Loucy (cell line): ENCODE data around the gene COX17.

Experiments used
- H2AFZ ChIP-seq: fragments of 200-600 bp; sonication (generic); 2 replicates; pipeline ENCODE4 v1.6.0; 2016; ENCODE audit warnings: antibody characterized with exemption, mild to moderate bottlenecking, low read length, moderate library complexity
- H3F3A ChIP-seq: fragments of 200-600 bp; 2 replicates; pipeline ENCODE4 v1.6.0; 2016; ENCODE audit warnings: antibody characterized with exemption, low read depth, mild to moderate bottlenecking
- H3K27me3 ChIP-seq: fragments of 200-600 bp; sonication (generic); 2 replicates; pipeline ENCODE4 v1.6.1; 2014; ENCODE audit warnings: low read length, mild to moderate bottlenecking; ENCODE audit not compliant: insufficient read depth, poor library complexity, severe bottlenecking
- H3K36me3 ChIP-seq: fragments of 200-600 bp; sonication (generic); 2 replicates; pipeline ENCODE4 v1.6.1; 2016; ENCODE audit warnings: low read length; ENCODE audit not compliant: insufficient read depth
- H3K4me1 ChIP-seq: fragments of 200-600 bp; sonication (generic); 2 replicates; pipeline ENCODE4 v1.5.1; 2014; ENCODE audit warnings: low read length, mild to moderate bottlenecking; ENCODE audit not compliant: insufficient read depth, poor library complexity, severe bottlenecking
- H3K4me2 ChIP-seq: fragments of 200-600 bp; sonication (generic); 2 replicates; pipeline ENCODE4 v1.6.0; 2014; ENCODE audit warnings: antibody characterized with exemption, low read length, low read depth, mild to moderate bottlenecking; ENCODE audit not compliant: poor library complexity, severe bottlenecking
- H3K4me3 ChIP-seq: fragments of 200-600 bp; sonication (generic); 2 replicates; pipeline ENCODE4 v1.5.1; 2014; ENCODE audit warnings: low read length, mild to moderate bottlenecking, mixed read lengths; ENCODE audit not compliant: poor library complexity, severe bottlenecking
- H3K79me2 ChIP-seq: fragments of 200-600 bp; sonication (generic); 2 replicates; pipeline ENCODE4 v1.6.1; 2014; ENCODE audit warnings: low read length; ENCODE audit not compliant: insufficient read depth
- H3K9ac ChIP-seq: fragments of 200-600 bp; sonication (generic); 2 replicates; pipeline ENCODE4 v1.6.0; 2014; ENCODE audit warnings: mild to moderate bottlenecking, low read depth, low read length, moderate library complexity; ENCODE audit not compliant: poor library complexity, severe bottlenecking
- H3K9me2 ChIP-seq: fragments of 200-600 bp; sonication (generic); replicated peaks from 2 replicates; pipeline ENCODE4 v1.6.1; 2016; ENCODE audit warnings: low read depth, low read length, mixed read lengths
- H3K9me3 ChIP-seq: fragments of 200-600 bp; sonication (generic); 2 replicates; pipeline ENCODE4 v1.6.1; 2014; ENCODE audit warnings: mild to moderate bottlenecking, antibody characterized with exemption, low read length, low read depth; ENCODE audit not compliant: insufficient read depth
- H4K20me1 ChIP-seq: fragments of 200-600 bp; sonication (generic); 2 replicates; pipeline ENCODE4 v1.6.0; 2014; ENCODE audit warnings: antibody characterized with exemption, low read length, mild to moderate bottlenecking; ENCODE audit not compliant: insufficient read depth, poor library complexity, severe bottlenecking
- CTCF ChIP-seq: fragments of 200-600 bp; sonication (generic); conservative IDR thresholded peaks from 2 replicates; pipeline ENCODE4 v1.5.1; 2014; ENCODE audit warnings: mild to moderate bottlenecking, antibody characterized with exemption, low read length
- EZH2phosphoT487 ChIP-seq: fragments of 200-600 bp; IDR thresholded peaks from 2 replicates; pipeline ENCODE4 v1.6.1; 2018; ENCODE audit warnings: antibody characterized with exemption, mild to moderate bottlenecking, moderate library complexity, borderline replicate concordance

The COX17 gene

GRCh38 chr3:119642746-119643473 is 34.3 kb downstream of the COX17 start:
- Histone ChIP-seq H3K79me2 (no peaks in the 10 kb centered on the region), H3K9me3 (no peaks in the 10 kb centered on the region), H3K36me3 (no peaks in the 10 kb centered on the region), H3K4me1 (peaks cover 11% of the 10 kb centered on the region), H4K20me1 (no peaks in the 10 kb centered on the region), H3K4me2 (no peak overlapping the region), H3K9ac (no peak overlapping the region), H3K4me3 (no peak overlapping the region), H3F3A (no peaks in the 10 kb centered on the region), H3K27me3 (no peaks in the 10 kb centered on the region), H3K9me2 (no peaks in the 10 kb centered on the region), H2AFZ (no peak overlapping the region)
- TF ChIP-seq CTCF (no peak), EZH2phosphoT487 (no peak)

GRCh38 chr3:119641416-119641815 is 35.8 kb downstream of the COX17 start:
- Histone ChIP-seq H3K4me3 (no peak overlapping the region), H3K4me1 (peaks cover 11% of the 10 kb centered on the region), H3K36me3 (no peaks in the 10 kb centered on the region), H3K4me2 (no peak overlapping the region), H4K20me1 (no peaks in the 10 kb centered on the region), H2AFZ (no peak overlapping the region), H3K27me3 (no peaks in the 10 kb centered on the region), H3F3A (no peaks in the 10 kb centered on the region), H3K79me2 (no peaks in the 10 kb centered on the region), H3K9ac (no peak overlapping the region), H3K9me3 (no peaks in the 10 kb centered on the region), H3K9me2 (no peaks in the 10 kb centered on the region)
- TF ChIP-seq EZH2phosphoT487 = no peak
- no peak for TF ChIP-seq CTCF

GRCh38 chr3:119639494-119640350 is 37.5 kb downstream of the COX17 start:
- H3K4me3 ChIP-seq = no peak overlapping the region
- no peaks in the 10 kb centered on the region for H4K20me1 ChIP-seq
- no peaks in the 10 kb centered on the region for H3F3A ChIP-seq
- H3K79me2 ChIP-seq = no peaks in the 10 kb centered on the region
- TF ChIP-seq CTCF (no peak), EZH2phosphoT487 (no peak)
- no peak overlapping the region for H3K4me2 ChIP-seq
- peak overlapping the region; percentile 46; the same call in 1 of the 2 replicates for H2AFZ ChIP-seq
- no peaks in the 10 kb centered on the region for H3K9me2 ChIP-seq
- H3K9ac ChIP-seq = peak overlapping the region; percentile 63
- H3K36me3 ChIP-seq = no peaks in the 10 kb centered on the region
- H3K4me1 ChIP-seq = peaks cover 11% of the 10 kb centered on the region
- H3K27me3 ChIP-seq = no peaks in the 10 kb centered on the region
- no peaks in the 10 kb centered on the region for H3K9me3 ChIP-seq
